Stimulated activated CD4-positive, alpha-beta T cell treated with anti-CD3 and anti-CD28 coated beads, Interleukin-2, amount 100 ng/mL, for 24 hours (primary cell): Measurements from ENCODE around the gene CST7.
"Not testable (repeated sequence)": the region's sequence is repeated elsewhere in the genome, so short reads cannot be mapped to it uniquely, and the experiment has no call there.

ENCODE experiments used
- DNase-seq, 2 donors: peaks; one replicate each; pipeline ENCODE4 v3.0.0-alpha.2; 2020

CST7 gene

GRCh38 chr20:24986436-24987015 is 37.5 kb downstream of the CST7 start:
- no peak for DNase-seq

DNA sequence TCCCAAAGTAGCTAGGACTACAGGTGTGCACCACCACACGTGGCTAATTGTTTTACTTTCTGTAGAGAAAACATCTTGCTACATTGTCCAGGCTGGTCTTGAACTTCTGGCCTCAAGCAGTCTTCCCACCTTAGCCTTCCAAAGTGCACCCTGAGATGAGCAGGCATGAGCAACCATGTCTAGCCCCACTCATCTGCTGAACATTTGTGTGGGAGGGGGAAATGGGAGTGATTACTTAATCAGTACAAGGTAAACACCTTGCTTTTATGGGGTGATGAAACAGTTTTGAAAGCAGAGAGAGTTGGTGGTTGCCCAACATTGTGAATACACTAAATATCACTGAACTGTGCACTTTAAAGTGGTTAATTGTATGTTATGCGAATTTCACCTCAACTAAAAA is 38.2 kb downstream of the CST7 start:
- peak in 1 of 2 donors; percentile 32 for DNase-seq

GRCh38 chr20:24987873-24988835 is 39.1 kb downstream of the CST7 start:
- DNase-seq, result no peak

DNA sequence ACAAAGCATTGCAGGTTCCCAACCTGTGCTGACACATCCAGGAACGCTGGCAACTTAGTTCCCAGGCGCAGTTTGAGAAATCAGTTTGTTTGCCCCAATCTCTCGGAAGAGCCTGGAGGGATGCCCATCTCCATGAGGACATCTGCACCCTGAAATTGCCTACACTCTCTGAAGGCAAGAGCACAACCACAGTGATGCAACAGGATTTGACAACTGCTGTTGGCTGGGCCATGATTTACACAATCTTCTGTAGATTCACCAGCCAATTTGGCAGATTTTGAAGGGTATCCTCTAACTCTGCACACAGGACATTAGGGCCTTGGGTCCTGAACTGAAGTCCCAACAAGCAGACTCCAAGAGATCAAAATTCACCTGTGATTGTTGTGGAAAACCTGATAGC is 40.1 kb downstream of the CST7 start:
- no peak for DNase-seq

- DNase-seq, result no peak
Observed at GRCh38 chr20:24990810-24991252, 41.8 kb downstream of the CST7 start.

DNA sequence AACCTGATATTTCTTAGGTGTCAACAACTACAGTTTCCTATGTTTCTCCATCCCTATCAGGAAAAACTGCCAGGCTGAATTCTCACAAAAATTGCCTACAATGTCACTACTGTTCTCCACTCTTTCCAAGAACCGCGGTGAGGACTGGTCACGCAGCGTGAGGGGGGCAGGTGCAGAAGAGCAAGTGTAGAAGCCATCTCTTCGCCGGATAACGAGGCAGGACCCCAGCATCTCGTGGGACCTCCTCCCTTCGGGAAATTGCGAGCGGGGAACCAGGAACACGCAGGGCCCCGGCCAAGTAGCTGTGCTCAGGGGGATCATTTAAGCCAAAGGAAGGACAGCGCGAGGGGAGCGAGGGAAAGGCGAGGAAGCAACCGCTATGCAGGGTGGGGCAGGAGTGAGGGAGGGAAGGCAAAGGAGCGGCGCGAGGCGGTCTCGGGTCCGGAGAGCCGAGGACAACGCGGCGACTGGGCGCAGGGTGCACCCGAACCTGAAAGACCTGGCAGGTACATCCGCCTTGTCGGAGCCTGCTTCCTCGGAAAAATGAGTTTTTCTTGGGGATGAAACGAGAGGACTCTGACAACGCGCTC is 42.9 kb downstream of the CST7 start:
- peak in 1 of 2 donors; percentile 35 for DNase-seq

- DNase-seq, result peak; percentile 98
Observed at GRCh38 chr20:24992487-24993205, 43.6 kb downstream of the CST7 start, which contains the start of gene APMAP. Gene APMAP, minus strand, starts transcription at chr20:24992751. Its CDS starts 63 bp downstream, at chr20:24992688.

DNA sequence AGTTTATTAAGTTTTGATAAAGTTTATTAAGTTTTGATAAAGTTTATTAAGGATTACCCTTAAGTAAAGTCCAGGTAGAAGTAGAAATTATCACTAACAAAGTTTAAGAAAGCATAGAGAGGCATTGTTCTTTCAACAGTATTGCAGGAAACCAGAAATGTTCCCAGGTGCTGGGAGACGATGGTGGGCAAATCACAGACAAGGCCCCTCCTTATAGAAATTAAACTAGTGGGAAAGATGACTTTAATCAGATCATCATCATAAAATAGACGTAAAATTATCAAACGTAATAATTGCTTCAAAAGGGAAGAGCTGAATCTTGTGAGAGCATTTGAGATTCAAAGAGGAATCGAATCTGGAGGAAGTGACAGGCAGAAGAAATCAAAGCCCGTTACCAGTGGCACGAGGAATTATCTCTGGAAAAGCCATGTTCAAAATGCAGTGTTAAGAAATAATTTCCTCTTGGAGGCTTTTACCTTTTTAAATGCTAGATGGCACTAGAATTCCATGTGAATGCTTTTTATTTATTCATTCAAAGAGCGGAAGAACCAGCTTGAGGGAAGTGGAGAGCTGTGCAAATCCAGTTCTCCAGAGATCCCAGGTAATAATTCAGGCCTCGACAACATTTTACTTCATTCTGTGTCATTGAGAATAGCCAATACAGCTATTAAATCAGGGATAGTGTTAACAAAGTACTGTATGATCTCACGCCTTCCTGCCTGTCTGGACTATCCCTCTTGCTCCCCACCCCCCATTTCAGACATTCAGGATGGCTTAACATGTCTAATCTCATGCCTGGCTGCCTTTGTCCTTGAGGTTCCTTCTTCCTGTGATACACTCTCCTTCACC is 44.5 kb downstream of the CST7 start:
- no peak for DNase-seq

DNA sequence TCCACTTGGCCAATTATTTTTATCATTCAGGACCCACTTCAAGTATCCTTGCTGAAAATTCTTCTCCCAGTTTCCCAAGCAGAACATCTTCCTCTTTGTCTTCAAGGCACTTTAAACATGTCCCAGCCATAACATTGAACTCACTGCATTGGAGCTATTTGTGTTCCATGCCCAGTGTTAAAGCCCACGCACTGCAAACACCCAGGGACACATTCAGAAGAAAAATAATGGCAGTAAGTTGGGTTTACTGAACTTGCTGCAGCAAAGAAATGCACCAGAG is 45.1 kb downstream of the CST7 start:
- DNase-seq, result no peak

- DNase-seq, result peak; percentile 83 to 88
Observed at GRCh38 chr20:24994470-24995368, 45.6 kb downstream of the CST7 start.

DNA sequence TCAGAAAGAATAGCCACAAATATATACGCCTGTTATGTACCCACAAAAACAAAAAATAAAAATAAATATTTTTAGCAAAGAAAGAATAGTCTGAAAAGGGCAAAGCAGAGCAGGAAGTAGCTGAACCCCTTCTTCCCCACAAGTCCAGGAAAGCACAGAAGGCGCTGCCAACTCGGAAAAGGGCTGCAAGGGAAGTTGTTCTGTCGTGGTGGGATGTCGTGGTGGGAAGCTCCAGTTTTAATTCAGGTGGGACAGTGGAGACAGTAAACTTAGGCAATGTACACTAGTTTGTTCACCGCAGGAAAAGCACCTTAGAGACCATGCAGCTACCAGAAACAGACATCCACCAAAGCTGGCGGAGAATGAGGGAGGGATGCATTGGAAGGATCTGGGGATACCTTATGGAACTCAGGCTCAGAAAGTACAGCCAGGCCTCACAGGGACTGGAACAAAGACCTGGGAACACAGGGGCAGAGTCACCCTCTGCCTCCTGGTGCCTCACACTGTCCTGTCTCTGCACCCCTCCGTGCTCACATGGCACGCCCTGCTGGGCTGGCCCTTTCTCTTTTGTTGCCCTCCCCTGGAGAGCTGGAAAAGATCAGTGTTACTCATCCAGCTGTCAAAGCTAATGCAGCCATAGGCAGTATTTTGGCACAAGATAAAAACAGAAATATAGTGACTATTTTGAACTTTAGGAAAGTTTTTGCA is 46.8 kb downstream of the CST7 start:
- DNase-seq, result no peak

DNA sequence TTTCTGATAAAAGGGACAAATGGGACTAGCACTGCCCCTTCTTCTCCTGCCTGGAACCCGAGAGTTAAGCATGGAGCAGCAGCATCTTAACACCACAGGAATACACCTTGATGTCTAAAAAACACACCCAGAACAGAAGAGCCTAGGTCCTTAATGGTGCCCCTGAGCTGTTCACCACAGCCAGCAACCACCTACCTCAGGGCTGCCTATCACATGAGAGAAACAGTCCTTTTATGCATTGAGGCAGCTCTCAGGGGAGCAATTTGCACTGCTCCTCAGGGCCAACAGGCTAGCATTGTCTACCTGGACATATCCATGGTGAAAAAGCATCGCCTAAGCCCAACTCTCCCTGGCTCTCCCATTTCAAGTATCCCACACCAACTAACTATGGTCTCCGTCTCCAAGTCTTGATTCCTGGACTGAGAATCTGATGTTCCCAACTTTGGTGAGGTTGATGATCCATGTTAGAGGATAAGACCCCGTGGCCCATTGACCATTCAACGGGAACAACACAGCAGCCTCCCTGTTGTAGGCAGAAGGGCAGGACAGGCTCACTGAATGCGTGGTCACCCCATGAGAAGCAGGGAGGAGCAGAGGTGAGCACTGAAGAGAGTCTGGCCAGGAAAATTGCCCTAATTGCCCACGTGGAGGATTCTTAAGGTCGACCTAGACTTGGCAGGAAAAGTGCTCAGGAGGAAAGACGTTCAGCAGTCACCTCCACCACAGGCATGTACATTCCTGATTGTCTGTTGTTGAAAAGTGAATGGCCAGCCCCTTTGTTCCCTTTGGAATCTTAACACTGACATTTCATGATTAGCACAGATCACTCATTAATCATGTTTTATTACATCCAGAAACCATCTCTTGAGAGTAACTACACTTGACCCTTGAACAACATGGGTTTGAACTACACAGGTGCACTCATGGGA is 47.6 kb downstream of the CST7 start:
- no peak for DNase-seq

- DNase-seq, result no peak
Observed at GRCh38 chr20:24998121-24998520, 49.1 kb downstream of the CST7 start.

GRCh38 chr20:24998631-24999445 is 49.8 kb downstream of the CST7 start:
- no peak for DNase-seq

- no peak for DNase-seq
Observed at GRCh38 chr20:24999568-24999967, 50.5 kb downstream of the CST7 start.

DNA sequence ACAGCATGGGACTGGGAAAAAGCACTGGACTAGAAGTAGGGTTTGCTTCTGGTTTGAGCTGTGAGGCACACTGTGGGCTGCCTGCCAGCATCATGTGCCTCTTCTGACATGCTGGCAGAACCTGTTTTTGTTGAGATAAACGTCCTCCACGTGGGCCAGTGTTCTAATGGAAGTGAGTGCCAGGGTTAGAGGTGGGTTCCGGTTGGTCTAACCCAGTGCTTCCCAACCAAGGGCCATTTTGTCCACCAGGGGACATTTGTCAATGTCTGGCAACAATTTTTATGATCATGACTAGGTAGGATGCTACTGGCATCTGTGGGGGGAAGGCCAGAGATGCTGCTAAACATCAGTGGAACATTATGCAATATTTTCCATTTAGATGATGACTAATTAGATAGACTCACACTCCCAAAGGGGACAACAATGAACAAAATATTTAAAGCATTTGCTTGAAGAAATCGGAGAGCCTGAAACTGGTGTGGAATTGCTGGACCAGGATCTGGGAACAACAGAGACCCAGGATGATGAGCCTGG is 51.3 kb downstream of the CST7 start:
- DNase-seq, result no peak

GRCh38 chr20:25001323-25001722 is 52.3 kb downstream of the CST7 start:
- not testable (repeated sequence) for DNase-seq

DNA sequence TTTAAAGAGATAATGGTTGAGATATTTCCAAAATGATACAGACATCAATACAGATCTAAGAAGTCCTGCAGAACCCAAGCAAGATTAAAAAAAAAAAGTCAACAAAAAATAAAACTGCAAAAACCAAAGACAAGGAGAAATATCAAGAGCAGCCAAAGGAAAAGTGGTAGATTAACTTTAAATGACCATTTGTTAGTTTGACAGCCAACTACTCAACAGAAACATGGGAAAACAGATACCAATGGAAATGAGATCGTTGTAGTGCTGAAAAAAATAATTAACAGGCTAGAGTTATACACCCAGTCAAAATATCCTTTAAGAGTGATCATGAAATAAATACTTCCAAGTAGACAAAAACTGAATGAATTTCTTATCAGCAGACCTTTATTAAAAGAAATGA is 53.9 kb downstream of the CST7 start:
- no peak for DNase-seq
